Stomach (tissue), 4 donors: ENCODE results near the gene ILRUN.

Source experiments
- POLR2AphosphoS5 ChIP-seq, 3 donors: sonication (generic); formaldehyde crosslinking; IDR thresholded peaks; one replicate each; pipeline ENCODE4 v1.6.1; 2016; ENCODE audit warnings: antibody characterized with exemption in 3 of 3
- TF ChIP-seq, protein P1 (sequence below), 7 experiments: fragments of 450-650 bp in 4 of 7; fragments of 200-600 bp in 3 of 7; sonication (generic) in 3 of 7; IDR thresholded peaks; one replicate each; pipeline ENCODE4 v1.5.1; 2016 to 2019; ENCODE audit warnings: antibody characterized with exemption in 7 of 7, control low read depth in 2 of 7, mild to moderate bottlenecking in 1 of 7

DNA sequence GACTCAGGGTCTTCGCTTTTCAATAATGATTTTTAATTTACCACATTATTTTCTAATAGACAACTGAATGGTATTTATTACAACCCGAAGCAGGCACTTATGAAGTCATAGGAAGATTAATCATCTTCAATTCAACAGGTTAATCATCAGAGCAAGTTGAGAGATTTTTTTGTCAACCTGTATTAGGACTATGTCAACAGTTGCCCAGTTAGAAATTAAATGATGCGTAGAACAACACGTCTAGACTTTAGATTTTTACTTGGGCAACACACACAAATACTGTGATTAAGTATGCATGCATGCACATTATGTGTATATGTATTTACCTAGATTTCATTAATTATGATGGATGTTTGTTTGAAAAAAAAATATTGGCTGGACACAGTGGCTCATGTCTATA is 4.3 kb downstream of the ILRUN start:
- TF ChIP-seq, protein P1, sequence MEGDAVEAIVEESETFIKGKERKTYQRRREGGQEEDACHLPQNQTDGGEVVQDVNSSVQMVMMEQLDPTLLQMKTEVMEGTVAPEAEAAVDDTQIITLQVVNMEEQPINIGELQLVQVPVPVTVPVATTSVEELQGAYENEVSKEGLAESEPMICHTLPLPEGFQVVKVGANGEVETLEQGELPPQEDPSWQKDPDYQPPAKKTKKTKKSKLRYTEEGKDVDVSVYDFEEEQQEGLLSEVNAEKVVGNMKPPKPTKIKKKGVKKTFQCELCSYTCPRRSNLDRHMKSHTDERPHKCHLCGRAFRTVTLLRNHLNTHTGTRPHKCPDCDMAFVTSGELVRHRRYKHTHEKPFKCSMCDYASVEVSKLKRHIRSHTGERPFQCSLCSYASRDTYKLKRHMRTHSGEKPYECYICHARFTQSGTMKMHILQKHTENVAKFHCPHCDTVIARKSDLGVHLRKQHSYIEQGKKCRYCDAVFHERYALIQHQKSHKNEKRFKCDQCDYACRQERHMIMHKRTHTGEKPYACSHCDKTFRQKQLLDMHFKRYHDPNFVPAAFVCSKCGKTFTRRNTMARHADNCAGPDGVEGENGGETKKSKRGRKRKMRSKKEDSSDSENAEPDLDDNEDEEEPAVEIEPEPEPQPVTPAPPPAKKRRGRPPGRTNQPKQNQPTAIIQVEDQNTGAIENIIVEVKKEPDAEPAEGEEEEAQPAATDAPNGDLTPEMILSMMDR (IDR thresholded peaks at IDR 0.05): no peak
- no peak for TF ChIP-seq POLR2AphosphoS5 (IDR thresholded peaks at IDR 0.05)
